OCI-LY1 (cell line): ENCODE measurements around the gene CCDC12.

Experiments
- H2AFZ ChIP-seq: fragments of 200-600 bp; sonication (generic), shearing (Covaris generic); 2 replicates; pipeline ENCODE4 v1.6.0; 2014; ENCODE audit warnings: antibody characterized with exemption, mild to moderate bottlenecking, low read length
- H3F3A ChIP-seq: fragments of 200-600 bp; sonication (generic), shearing (Covaris generic); 2 replicates; pipeline ENCODE4 v1.6.0; 2014; ENCODE audit warnings: mild to moderate bottlenecking, antibody characterized with exemption, low read length, moderate library complexity; ENCODE audit not compliant: insufficient read depth
- H3K27ac ChIP-seq: fragments of 200-600 bp; sonication (generic); 2 replicates; pipeline ENCODE4 v1.5.1; 2014; ENCODE audit warnings: low read length, mixed run types, mild to moderate bottlenecking, low read depth; ENCODE audit not compliant: poor library complexity, severe bottlenecking
- H3K27me3 ChIP-seq: fragments of 200-600 bp; sonication (generic); 2 replicates; pipeline ENCODE4 v1.6.0; 2014; ENCODE audit warnings: antibody characterized with exemption, mild to moderate bottlenecking, low read length, moderate library complexity; ENCODE audit not compliant: insufficient read depth
- H3K36me3 ChIP-seq: fragments of 200-600 bp; sonication (generic); 2 replicates; pipeline ENCODE4 v1.6.1; 2014; ENCODE audit warnings: mild to moderate bottlenecking, antibody characterized with exemption, low read length, moderate library complexity, mixed read lengths; ENCODE audit not compliant: insufficient read depth
- H3K4me1 ChIP-seq: fragments of 200-600 bp; sonication (generic); 2 replicates; pipeline ENCODE4 v1.5.1; 2014; ENCODE audit warnings: mild to moderate bottlenecking, low read length, moderate library complexity; ENCODE audit not compliant: insufficient read depth, severe bottlenecking
- H3K4me2 ChIP-seq: fragments of 200-600 bp; sonication (generic), shearing (Covaris generic); 2 replicates; pipeline ENCODE4 v1.6.1; 2014; ENCODE audit warnings: low read length
- H3K4me3 ChIP-seq: fragments of 200-600 bp; sonication (generic); 2 replicates; pipeline ENCODE4 v1.5.1; 2014; ENCODE audit warnings: low read length, low read depth, mild to moderate bottlenecking, mixed read lengths; ENCODE audit not compliant: poor library complexity, severe bottlenecking
- H3K79me2 ChIP-seq: fragments of 200-600 bp; shearing (Covaris generic); 2 replicates; pipeline ENCODE4 v1.6.1; 2016; ENCODE audit warnings: mixed run types, low read length, mixed read lengths; ENCODE audit not compliant: insufficient read depth
- H3K9ac ChIP-seq: fragments of 200-600 bp; sonication (generic), shearing (Covaris generic); 2 replicates; pipeline ENCODE4 v1.6.1; 2014; ENCODE audit warnings: mild to moderate bottlenecking, low read length, mixed read lengths
- H3K9me2 ChIP-seq: fragments of 200-600 bp; sonication (generic), shearing (Covaris generic); 2 replicates; pipeline ENCODE4 v1.6.1; 2014; ENCODE audit warnings: low read depth, mild to moderate bottlenecking, low read length, mixed read lengths
- H3K9me3 ChIP-seq: fragments of 200-600 bp; shearing (Covaris generic); 2 replicates; pipeline ENCODE4 v1.6.1; 2014; ENCODE audit warnings: low read length, mixed read lengths
- H4K20me1 ChIP-seq: fragments of 200-600 bp; sonication (generic), shearing (Covaris generic); 2 replicates; pipeline ENCODE4 v1.6.0; 2016; ENCODE audit warnings: mild to moderate bottlenecking, low read length; ENCODE audit not compliant: insufficient read depth
- CTCF ChIP-seq: fragments of 200-600 bp; sonication (generic), shearing (Covaris generic); IDR thresholded peaks from 2 replicates; pipeline ENCODE4 v1.5.1; 2017; ENCODE audit warnings: mild to moderate bottlenecking, antibody characterized with exemption, low read length, moderate library complexity, mixed read lengths
- EZH2 ChIP-seq: fragments of 200-600 bp; sonication (generic), shearing (Covaris generic); IDR thresholded peaks from 2 replicates; pipeline ENCODE4 v1.8.0; 2017; ENCODE audit warnings: borderline replicate concordance, mixed run types, mild to moderate bottlenecking, antibody characterized with exemption, low read length, moderate library complexity, mixed read lengths

CCDC12 gene

GRCh38 chr3:47004369-47005211 lies 28.0 kb upstream of the CCDC12 start:
- no peaks in the 10 kb centered on the region for H4K20me1 ChIP-seq
- no peak overlapping the region for H2AFZ ChIP-seq
- no peaks in the 10 kb centered on the region for H3K9me2 ChIP-seq
- H3K79me2 ChIP-seq: no peaks in the 10 kb centered on the region
- no peak overlapping the region for H3K27ac ChIP-seq
- no peak for TF ChIP-seq CTCF
- TF ChIP-seq EZH2: no peak
- H3K9me3 ChIP-seq: no peaks in the 10 kb centered on the region
- H3K27me3 ChIP-seq: no peaks in the 10 kb centered on the region
- no peak overlapping the region for H3K9ac ChIP-seq
- H3K4me3 ChIP-seq: no peak overlapping the region
- H3K4me2 ChIP-seq: no peak overlapping the region
- H3K36me3 ChIP-seq: peaks cover 75% of the 10 kb centered on the region
- peaks cover 9% of the 10 kb centered on the region for H3K4me1 ChIP-seq
- H3F3A ChIP-seq: no peaks in the 10 kb centered on the region

- Histone ChIP-seq H3F3A (no peaks in the 10 kb centered on the region), H3K9me2 (no peaks in the 10 kb centered on the region), H2AFZ (no peak overlapping the region), H3K36me3 (peaks cover 84% of the 10 kb centered on the region), H3K4me3 (no peak overlapping the region), H3K4me1 (peaks cover 4% of the 10 kb centered on the region), H4K20me1 (no peaks in the 10 kb centered on the region), H3K27ac (no peak overlapping the region), H3K9ac (no peak overlapping the region), H3K27me3 (no peaks in the 10 kb centered on the region), H3K9me3 (no peaks in the 10 kb centered on the region), H3K4me2 (no peak overlapping the region), H3K79me2 (no peaks in the 10 kb centered on the region)
- TF ChIP-seq CTCF (no peak), EZH2 (no peak)
Observed at GRCh38 chr3:47003461-47004368, 27.2 kb upstream of the CCDC12 start.

DNA sequence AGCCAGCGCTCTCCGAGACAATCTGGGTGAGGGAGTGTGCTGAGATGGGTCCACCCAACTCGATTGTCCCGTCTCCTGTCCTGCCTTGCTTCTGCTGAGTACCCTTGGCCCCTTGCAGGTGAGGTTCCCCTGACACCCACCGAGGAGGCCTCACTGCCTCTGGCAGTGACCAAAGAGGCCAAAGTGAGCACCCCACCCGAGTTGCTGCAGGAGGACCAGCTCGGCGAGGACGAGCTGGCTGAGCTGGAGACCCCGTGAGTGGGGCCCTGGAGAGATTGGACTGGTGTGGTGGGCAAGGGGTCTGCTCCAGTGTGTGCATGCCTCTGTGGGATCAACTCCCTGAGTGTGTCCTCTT lies 26.5 kb upstream of the CCDC12 start:
- Histone ChIP-seq H3K36me3 (peaks cover 84% of the 10 kb centered on the region), H3K4me3 (no peak overlapping the region), H2AFZ (no peak overlapping the region), H3K9ac (no peak overlapping the region), H3K9me3 (no peaks in the 10 kb centered on the region), H3K4me1 (no peaks in the 10 kb centered on the region), H3K79me2 (no peaks in the 10 kb centered on the region), H4K20me1 (no peaks in the 10 kb centered on the region), H3F3A (no peaks in the 10 kb centered on the region), H3K9me2 (no peaks in the 10 kb centered on the region), H3K4me2 (no peak overlapping the region), H3K27me3 (no peaks in the 10 kb centered on the region), H3K27ac (no peak overlapping the region)
- TF ChIP-seq EZH2 (no peak), CTCF (no peak)
